HG03135 (cell line): Measurements from ENCODE around the gene TULP4.
"Not testable (repeated sequence)": the region's sequence is repeated elsewhere in the genome, so short reads cannot be mapped to it uniquely, and the experiment has no call there.

ENCODE experiments used
- ATAC-seq: cut with Tn5 transposase; IDR thresholded peaks from one replicate; pipeline ENCODE4 v1.9.1; 2021; ENCODE audit warnings: mild to moderate bottlenecking, moderate library complexity; ENCODE audit not compliant: unreplicated experiment

TULP4 gene

GRCh38 chr6:158323561-158323958, 11.3 kb downstream of the TULP4 start:
- ATAC-seq: peak; percentile 45

GRCh38 chr6:158324136-158324535, 11.9 kb downstream of the TULP4 start:
- no peak for ATAC-seq

- no peak for ATAC-seq
Observed at GRCh38 chr6:158327211-158327610, 14.9 kb downstream of the TULP4 start.

- ATAC-seq: no peak
Observed at GRCh38 chr6:158328952-158329351, 16.7 kb downstream of the TULP4 start.

GRCh38 chr6:158329531-158329930, 17.3 kb downstream of the TULP4 start:
- no peak for ATAC-seq

GRCh38 chr6:158330016-158330415, 17.8 kb downstream of the TULP4 start:
- ATAC-seq: no peak

GRCh38 chr6:158332237-158332636, 20.0 kb downstream of the TULP4 start:
- ATAC-seq: no peak

GRCh38 chr6:158333094-158333493, 20.8 kb downstream of the TULP4 start:
- no peak for ATAC-seq

GRCh38 chr6:158334534-158334933, 22.3 kb downstream of the TULP4 start:
- ATAC-seq: no peak

- no peak for ATAC-seq
Observed at GRCh38 chr6:158337332-158337731, 25.1 kb downstream of the TULP4 start.

GRCh38 chr6:158338311-158339112, 26.2 kb downstream of the TULP4 start:
- no peak for ATAC-seq

- not testable (repeated sequence) for ATAC-seq
Observed at GRCh38 chr6:158339197-158339596, 26.9 kb downstream of the TULP4 start.

GRCh38 chr6:158340252-158340651, 28.0 kb downstream of the TULP4 start:
- no peak for ATAC-seq

- no peak for ATAC-seq
Observed at GRCh38 chr6:158344534-158344933, 32.3 kb downstream of the TULP4 start.

- not testable (repeated sequence) for ATAC-seq
Observed at GRCh38 chr6:158345444-158345843, 33.2 kb downstream of the TULP4 start.

- no peak for ATAC-seq
Observed at GRCh38 chr6:158347335-158347734, 35.1 kb downstream of the TULP4 start.

GRCh38 chr6:158348737-158349504, 36.7 kb downstream of the TULP4 start:
- not testable (repeated sequence) for ATAC-seq

GRCh38 chr6:158349505-158350275, 37.4 kb downstream of the TULP4 start:
- ATAC-seq: not testable (repeated sequence)

GRCh38 chr6:158350731-158351130, 38.5 kb downstream of the TULP4 start:
- not testable (repeated sequence) for ATAC-seq

- ATAC-seq: no peak
Observed at GRCh38 chr6:158353883-158354877, 41.9 kb downstream of the TULP4 start.
